ENCODE measurements around the gene TESK2. TPM values are rescaled to one million over a fixed set of nuclear protein-coding genes. Genes with fewer than 3 reads are reported as not detected.

The TESK2 gene
- total RNA-seq, 1 donor from 2014 or later, result 8.0 TPM

DNA sequence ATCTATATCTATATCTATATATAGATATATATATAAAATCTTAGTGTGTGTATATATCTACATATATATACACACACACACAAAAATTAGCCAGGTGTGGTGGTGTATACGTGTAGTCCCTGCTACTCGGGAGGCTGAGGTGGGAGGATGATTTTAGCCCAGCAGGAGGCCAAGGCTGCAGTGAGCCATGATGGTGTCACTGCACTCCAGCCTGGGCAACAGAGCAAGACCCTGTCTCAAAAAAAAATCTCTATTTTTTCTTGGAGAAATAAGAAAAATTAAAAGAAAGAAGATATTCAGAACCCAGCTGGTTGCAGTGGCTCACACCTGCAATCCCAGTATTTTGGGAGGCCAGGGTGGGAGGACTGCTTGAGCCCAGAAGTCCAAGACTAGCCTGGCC is 85.3 kb downstream of the TESK2 start:
- no peak for TF ChIP-seq CTCF (IDR thresholded peaks at IDR 0.05; ENCODE audit: unreplicated experiment)
- Mint-ChIP-seq H3K27me3 (ENCODE audit: unreplicated experiment) (no peaks in the 10 kb centered on the region), H3K9me3 (ENCODE audit: unreplicated experiment) (no peaks in the 10 kb centered on the region), H3K4me3 (ENCODE audit: unreplicated experiment) (no peak overlapping the region), H3K27ac (ENCODE audit: unreplicated experiment) (no peak overlapping the region), H3K4me1 (ENCODE audit: unreplicated experiment) (no peaks in the 10 kb centered on the region), H3K36me3 (ENCODE audit: low read depth, unreplicated experiment) (no peaks in the 10 kb centered on the region)
- no peak for DNase-seq (ENCODE audit: low spot score)

- H3K9me3 Mint-ChIP-seq (ENCODE audit: unreplicated experiment), result no peaks in the 10 kb centered on the region
- H3K27ac Mint-ChIP-seq (ENCODE audit: unreplicated experiment), result no peak overlapping the region
- no peaks in the 10 kb centered on the region for H3K27me3 Mint-ChIP-seq (ENCODE audit: unreplicated experiment)
- TF ChIP-seq CTCF (IDR thresholded peaks at IDR 0.05; ENCODE audit: unreplicated experiment), result no peak
- H3K4me1 Mint-ChIP-seq (ENCODE audit: unreplicated experiment), result no peaks in the 10 kb centered on the region
- no peaks in the 10 kb centered on the region for H3K36me3 Mint-ChIP-seq (ENCODE audit: low read depth, unreplicated experiment)
- no peak overlapping the region for H3K4me3 Mint-ChIP-seq (ENCODE audit: unreplicated experiment)
- DNase-seq (ENCODE audit: low spot score), result no peak
Measured at GRCh38 chr1:45403718-45404117, 87.2 kb downstream of the TESK2 start.

DNA sequence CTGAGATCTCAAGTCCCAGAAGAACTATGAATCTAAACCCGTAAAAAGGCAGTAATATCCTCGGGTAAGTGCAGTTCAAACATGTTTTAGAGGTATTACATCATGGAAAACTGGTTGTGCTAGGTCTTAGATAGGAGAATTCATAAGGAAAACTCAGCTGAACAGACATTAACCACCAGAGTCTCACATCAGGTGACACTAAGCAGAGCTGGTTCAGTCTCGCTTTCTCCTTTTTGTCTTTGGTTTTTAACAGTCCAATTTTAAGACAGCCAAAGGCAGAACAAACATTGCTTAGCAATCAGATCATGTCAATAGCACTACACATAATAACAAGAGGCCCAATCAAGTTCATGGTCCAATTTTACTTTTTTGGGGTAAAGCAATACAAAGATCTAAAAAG is 87.7 kb downstream of the TESK2 start:
- no peaks in the 10 kb centered on the region for H3K9me3 Mint-ChIP-seq (ENCODE audit: unreplicated experiment)
- H3K4me3 Mint-ChIP-seq (ENCODE audit: unreplicated experiment), result no peak overlapping the region
- no peaks in the 10 kb centered on the region for H3K4me1 Mint-ChIP-seq (ENCODE audit: unreplicated experiment)
- no peak overlapping the region for H3K27ac Mint-ChIP-seq (ENCODE audit: unreplicated experiment)
- H3K27me3 Mint-ChIP-seq (ENCODE audit: unreplicated experiment), result no peaks in the 10 kb centered on the region
- TF ChIP-seq CTCF (IDR thresholded peaks at IDR 0.05; ENCODE audit: unreplicated experiment), result no peak
- no peak for DNase-seq (ENCODE audit: low spot score)
- H3K36me3 Mint-ChIP-seq (ENCODE audit: low read depth, unreplicated experiment), result no peaks in the 10 kb centered on the region

DNA sequence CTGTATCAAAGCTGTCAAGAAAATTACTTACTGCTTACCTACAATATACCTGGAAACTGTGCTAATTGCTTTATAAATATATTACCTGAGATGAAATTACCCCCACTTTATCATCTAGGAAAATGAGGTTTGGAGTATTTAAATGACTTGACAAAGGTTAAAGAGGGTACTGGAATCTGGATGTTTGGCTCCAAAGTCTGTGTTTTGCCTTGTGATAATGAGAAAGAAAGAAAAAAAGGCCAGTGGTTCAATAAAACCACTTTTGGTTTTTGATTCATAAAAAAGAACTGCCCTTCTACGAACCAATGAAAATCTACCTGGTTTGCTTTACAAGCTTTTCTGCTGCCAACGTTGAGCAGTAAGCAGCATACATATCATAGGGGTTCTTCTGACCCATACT is 89.4 kb downstream of the TESK2 start:
- Mint-ChIP-seq H3K27me3 (ENCODE audit: unreplicated experiment) (no peaks in the 10 kb centered on the region), H3K27ac (ENCODE audit: unreplicated experiment) (no peak overlapping the region), H3K4me3 (ENCODE audit: unreplicated experiment) (no peak overlapping the region), H3K36me3 (ENCODE audit: low read depth, unreplicated experiment) (no peaks in the 10 kb centered on the region), H3K9me3 (ENCODE audit: unreplicated experiment) (no peaks in the 10 kb centered on the region), H3K4me1 (ENCODE audit: unreplicated experiment) (no peaks in the 10 kb centered on the region)
- no peak for TF ChIP-seq CTCF (IDR thresholded peaks at IDR 0.05; ENCODE audit: unreplicated experiment)
- DNase-seq (ENCODE audit: low spot score), result no peak

GRCh38 chr1:45400049-45400448 is 90.9 kb downstream of the TESK2 start:
- no peak for TF ChIP-seq CTCF (IDR thresholded peaks at IDR 0.05; ENCODE audit: unreplicated experiment)
- H3K27ac Mint-ChIP-seq (ENCODE audit: unreplicated experiment), result no peak overlapping the region
- H3K4me3 Mint-ChIP-seq (ENCODE audit: unreplicated experiment), result no peak overlapping the region
- H3K9me3 Mint-ChIP-seq (ENCODE audit: unreplicated experiment), result no peaks in the 10 kb centered on the region
- no peak for DNase-seq (ENCODE audit: low spot score)
- H3K4me1 Mint-ChIP-seq (ENCODE audit: unreplicated experiment), result peaks cover under 1% of the 10 kb centered on the region
- H3K27me3 Mint-ChIP-seq (ENCODE audit: unreplicated experiment), result no peaks in the 10 kb centered on the region
- H3K36me3 Mint-ChIP-seq (ENCODE audit: low read depth, unreplicated experiment), result no peaks in the 10 kb centered on the region
